Choroid plexus epithelial cell (primary cell): Measurements from ENCODE around the gene GPR37L1.
"Not testable (repeated sequence)": the region's sequence is repeated elsewhere in the genome, so short reads cannot be mapped to it uniquely, and the experiment has no call there.

Experiments used
- DNase-seq: peaks from one replicate; pipeline ENCODE4 v3.0.0-alpha.2; 2010; ENCODE audit warnings: low read depth
- H3K4me3 ChIP-seq: 2 replicates; pipeline ENCODE4 v1.5.1; 2011; ENCODE audit warnings: low read depth, mild to moderate bottlenecking, control low read depth, low read length, moderate library complexity
- CTCF ChIP-seq: conservative IDR thresholded peaks from 2 replicates; pipeline ENCODE4 v1.5.1; 2011; ENCODE audit warnings: low read depth, mild to moderate bottlenecking, control low read depth, inconsistent platforms, low read length, moderate library complexity

The GPR37L1 gene

GRCh38 chr1:202165267-202165941 is 42.7 kb downstream of the GPR37L1 start:
- TF ChIP-seq CTCF, result no peak
- H3K4me3 ChIP-seq, result no peak overlapping the region
- DNase-seq, result no peak

- no peak for DNase-seq
- no peak for TF ChIP-seq CTCF
- H3K4me3 ChIP-seq, result no peak overlapping the region
Observed at GRCh38 chr1:202165942-202166843, 43.5 kb downstream of the GPR37L1 start.

- DNase-seq, H3K4me3 ChIP-seq: not testable (repeated sequence)
Observed at GRCh38 chr1:202167054-202167453, 44.3 kb downstream of the GPR37L1 start.

- peak; percentile 38 for DNase-seq
- no peak for TF ChIP-seq CTCF
Observed at GRCh38 chr1:202167708-202168415, 45.1 kb downstream of the GPR37L1 start.

GRCh38 chr1:202168861-202169260 is 46.1 kb downstream of the GPR37L1 start:
- no peak overlapping the region for H3K4me3 ChIP-seq
- no peak for TF ChIP-seq CTCF
- no peak for DNase-seq

More at GRCh38 chr1:202167708-202168415, 45.1 kb downstream of the GPR37L1 start:
- H3K4me3 ChIP-seq, result no peak overlapping the region

GRCh38 chr1:202170726-202171125 is 48.0 kb downstream of the GPR37L1 start:
- no peak for TF ChIP-seq CTCF
- H3K4me3 ChIP-seq, result no peak overlapping the region
- DNase-seq, result no peak
